Activated gamma-delta T cell (primary cell): ENCODE measurements around the gene PLA2G6.
A peak's percentile ranks its signal among the peaks of the same experiment; 100 is the strongest.

Source experiments
- DNase-seq: peaks from one replicate; lab custom pipeline; 2025; lab: John Stamatoyannopoulos, UW

The PLA2G6 gene

GRCh38 chr22:38214302-38215056 lies 32.8 kb upstream of the PLA2G6 start:
- peak; percentile 57 for DNase-seq

GRCh38 chr22:38213990-38214301 lies 32.3 kb upstream of the PLA2G6 start:
- no peak for DNase-seq

DNA sequence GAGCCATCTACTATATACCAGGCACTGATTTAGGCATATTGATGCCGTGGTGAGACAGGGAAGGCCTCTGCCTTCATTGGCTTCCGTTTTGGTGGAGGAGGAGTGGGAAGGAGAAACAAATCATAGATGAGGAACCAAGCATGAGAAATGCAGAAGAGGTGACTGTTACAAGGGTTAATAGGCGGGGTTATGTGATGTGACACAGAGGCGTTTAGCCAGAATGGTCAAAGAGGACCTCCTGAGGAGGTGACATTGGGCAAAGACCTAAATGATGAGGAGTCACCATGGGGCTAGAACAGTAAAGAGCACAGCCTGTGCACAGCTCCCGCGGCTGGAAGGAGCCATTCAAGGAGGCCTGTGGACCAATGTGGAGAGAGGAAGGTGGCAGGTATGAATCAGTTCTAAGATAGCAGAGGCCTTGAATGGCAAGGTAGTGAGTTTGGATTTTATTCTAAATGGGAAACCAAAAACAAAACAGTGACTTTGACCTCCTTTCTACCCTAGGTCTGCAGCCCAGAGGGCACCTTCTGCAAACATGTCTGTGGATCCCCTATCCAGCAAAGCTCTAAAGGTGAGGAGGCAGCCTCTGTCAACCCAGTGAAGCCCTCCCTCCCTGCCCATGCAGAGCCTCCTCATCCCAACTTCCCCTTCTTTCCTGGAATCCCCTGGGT lies 31.8 kb upstream of the PLA2G6 start:
- no peak for DNase-seq

DNA sequence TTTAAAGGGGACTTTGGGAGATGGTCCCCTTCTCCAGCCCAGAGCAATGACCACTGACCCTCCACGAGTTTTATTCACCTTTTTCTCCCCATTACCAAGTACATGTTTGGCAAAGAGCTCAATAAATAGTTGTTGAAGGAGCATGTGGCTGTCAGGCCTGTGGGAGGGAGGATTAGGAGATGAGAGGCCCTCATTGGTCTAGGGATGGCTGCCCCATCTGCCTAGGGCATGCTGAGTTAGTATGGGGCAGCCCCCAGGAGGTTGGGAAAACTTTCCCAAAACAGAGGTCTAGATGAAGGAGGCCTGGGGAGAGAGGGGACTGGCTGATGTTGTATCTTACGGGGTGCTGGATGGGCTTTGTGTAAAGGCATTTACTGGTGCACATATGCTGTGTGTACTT lies 30.8 kb upstream of the PLA2G6 start:
- DNase-seq, result no peak

GRCh38 chr22:38211556-38211955 lies 29.9 kb upstream of the PLA2G6 start:
- no peak for DNase-seq

DNA sequence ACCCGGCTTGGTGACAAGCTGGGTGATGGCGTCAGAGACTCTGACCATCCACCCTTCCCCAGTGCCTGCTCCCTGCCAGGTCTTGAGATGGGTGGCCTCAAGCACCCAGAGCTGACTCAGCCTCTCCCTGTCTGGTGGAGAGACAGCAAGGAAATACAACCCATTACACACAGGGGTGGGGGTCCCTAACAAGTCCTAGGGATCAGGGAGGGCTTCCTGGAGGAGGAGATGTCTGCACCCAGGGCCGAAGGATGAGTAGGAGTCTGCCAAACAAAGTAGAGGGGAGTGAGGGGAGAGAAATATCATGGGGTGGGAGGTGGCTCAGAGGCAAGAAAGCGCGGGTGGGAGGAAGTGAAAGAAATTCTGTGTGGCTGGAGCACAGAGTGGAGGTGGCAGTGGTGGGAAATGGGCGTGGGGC lies 26.9 kb upstream of the PLA2G6 start:
- DNase-seq, result no peak

DNA sequence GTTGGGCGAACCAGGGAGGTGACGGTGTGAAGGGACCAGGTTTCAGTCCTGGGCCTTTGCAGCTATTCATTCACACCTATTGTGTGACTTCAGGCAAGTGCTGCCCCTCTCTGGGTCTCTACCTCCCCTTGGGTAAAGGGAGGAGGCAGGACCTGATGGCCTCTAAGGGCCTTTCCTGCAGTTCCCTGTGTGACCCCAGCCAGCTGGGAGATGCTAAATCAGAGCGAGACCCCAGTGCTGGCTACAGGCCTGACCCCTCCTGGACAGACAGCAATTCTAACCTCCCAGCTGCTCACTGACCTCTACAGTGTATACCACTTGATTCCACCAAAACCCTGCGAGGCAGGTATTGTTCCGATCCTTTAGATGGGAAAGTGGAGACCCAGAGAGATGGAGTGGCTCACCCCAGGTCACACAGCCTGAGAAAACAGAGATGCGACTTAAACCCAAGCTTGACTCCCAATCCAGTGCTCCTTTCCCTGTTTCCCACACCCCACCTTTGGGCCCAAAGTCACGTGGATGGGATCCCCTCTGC lies 26.3 kb upstream of the PLA2G6 start:
- DNase-seq, result no peak

- DNase-seq, result no peak
These were observed 23.9 kb upstream of the PLA2G6 start for GRCh38 chr22:38205261-38206128.

DNA sequence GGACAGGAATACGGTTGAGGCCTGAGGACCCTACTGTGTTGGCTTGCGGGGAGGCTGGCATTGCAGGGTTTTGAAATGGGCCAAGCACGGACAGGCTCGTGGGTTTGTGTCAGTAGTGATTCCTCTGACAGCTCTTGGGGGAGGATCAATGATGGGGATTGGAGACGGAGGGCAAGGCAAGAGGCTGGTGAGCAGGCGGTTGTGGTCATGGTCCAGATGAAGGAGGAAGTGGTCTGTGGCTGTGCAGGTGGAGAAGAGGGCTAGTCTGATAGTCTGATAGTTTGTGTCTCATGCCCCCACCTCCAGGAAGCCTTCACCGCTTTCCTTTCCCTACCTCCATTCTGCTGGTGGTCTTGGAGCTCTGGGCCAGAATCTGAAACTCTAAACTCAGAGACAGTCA lies 23.2 kb upstream of the PLA2G6 start:
- DNase-seq, result no peak

DNA sequence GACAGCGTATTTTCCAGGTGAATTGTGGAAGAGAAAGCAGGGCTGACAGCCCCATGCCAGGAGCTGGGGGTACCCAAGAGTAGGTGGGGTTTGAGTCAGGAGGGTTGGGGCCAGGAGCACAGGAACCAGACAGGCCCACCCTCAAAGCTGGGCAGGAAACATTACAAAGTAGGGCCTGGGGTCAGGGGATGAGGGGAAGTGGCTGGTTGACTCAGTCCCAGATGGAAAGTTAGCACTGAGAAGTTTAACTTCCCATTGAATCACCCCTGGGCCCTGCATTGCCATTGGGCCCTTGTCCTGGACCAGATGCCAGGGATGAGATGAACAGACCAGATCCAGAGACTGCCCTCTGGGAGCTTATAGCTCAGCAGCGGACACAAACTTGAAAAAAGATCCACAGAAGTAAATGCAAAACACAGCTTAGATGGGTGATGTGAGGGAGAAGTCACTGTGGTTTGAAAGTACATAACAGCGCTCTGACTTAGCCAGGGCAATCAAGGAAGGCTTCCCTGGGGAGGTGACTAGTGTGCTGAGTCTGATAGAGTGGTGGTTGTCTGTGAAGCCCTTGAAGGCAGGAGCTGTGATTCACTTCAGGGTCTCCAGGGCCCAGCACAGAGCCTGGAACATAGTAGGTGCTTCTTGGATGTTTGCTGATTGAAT lies 22.4 kb upstream of the PLA2G6 start:
- DNase-seq, result no peak

DNA sequence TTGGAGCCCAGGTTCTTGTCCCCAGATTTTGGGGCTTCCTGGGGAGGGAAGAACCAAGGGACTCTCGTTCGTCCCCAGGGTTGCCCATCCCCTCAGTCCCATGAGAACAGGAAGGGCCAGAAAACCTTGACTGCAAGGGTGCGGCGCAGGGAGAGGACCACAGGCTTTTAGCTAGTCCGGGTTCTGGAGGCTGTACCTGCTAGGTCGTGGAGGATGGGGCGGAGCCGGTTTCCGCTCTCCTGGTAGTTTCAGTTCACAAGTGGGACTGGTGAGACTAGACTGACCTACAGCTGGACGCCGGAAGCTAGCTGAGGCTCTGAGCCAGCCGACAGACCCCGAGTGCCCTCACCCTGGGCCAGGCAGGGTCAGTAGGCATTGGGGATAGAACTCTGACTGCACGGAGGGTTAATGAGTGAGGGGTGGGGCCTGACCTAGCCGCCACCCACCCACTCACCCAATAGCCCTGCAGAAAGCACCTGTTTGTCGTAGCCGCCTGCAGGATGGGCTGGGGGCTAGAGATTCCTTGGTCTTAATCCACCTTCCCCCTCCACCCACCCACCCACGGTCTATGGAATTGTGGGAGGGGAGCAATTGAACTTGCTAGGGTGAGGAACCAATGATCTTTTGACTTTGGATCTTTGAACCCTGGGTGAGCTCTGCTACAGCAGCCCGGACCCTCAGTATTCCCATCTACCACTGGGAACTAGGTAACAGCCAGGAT lies 21.6 kb upstream of the PLA2G6 start:
- no peak for DNase-seq

DNA sequence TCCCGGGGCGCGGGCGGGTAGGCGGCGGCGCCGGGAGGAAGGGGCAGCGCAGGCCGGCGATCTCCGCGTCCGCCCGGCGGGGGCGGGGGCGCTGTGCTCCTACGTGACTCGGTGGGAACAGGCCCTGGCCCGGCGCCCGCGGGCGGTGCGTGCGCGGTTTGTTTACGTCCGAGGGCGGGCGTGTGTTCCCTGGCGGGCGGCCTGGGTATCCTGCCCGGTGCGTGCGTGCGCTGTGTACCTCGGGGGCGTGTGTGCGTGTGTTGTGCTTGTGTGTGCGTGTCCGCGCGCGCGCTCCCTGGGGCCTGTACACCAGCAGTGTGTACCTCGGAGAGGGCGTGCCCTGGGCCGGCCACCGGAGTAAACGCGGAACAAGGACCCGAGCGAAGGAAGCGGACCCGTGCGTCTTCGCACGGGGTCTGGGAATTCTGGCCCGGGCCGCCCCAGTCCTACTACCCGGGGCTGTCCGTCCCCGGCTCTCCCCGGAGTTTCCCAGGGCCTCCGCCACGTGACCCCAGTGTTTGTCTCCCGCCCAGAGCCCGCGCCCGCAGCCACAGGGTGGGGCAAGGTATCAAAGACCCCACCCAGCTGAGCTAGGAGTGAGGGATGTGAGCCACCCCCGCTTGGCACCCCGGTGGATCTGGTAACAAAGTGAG lies 20.9 kb upstream of the PLA2G6 start:
- peak; percentile 54 for DNase-seq

DNA sequence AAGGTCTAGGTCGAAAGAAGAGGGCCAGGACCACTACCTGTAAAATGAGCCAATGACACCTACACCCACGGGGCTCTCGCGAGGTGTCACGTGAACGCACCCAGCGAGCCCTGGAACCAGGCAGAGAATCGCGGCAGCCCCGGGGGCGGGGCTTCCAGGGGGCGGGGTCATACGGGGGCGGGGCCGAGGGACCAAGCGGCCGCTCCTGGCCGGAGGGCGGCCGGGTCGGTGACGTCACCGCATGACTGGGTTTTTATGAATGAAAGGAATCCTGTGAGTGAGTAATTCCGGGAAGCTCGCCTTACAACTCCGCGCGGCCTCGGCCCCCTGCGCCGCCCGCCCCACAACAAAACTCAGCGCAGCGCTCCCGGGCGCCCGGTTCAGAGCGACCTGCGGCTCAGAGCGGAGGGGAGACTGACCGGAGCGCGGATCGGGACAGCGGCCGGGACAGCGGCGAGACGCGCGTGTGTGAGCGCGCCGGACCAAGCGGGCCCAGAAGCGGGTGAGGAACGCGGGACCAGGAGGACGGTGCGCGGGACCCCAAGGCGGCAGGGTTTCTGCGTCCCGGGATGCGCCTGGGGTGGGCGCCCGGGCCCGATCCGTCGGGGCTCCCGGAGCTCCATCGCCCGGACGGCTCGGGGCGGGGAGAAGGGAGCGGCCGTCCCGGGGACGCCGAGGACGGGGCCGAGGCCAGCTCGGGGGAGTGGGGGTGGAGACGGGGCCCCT lies 20.2 kb upstream of the PLA2G6 start, which contains the start of gene MAFF:
MAFF (plus strand) TSS at position 284 of the 726 bp plus-strand sequence. CDS start 11,860 bp downstream, outside the sequence.
- DNase-seq, result peak; percentile 92

DNA sequence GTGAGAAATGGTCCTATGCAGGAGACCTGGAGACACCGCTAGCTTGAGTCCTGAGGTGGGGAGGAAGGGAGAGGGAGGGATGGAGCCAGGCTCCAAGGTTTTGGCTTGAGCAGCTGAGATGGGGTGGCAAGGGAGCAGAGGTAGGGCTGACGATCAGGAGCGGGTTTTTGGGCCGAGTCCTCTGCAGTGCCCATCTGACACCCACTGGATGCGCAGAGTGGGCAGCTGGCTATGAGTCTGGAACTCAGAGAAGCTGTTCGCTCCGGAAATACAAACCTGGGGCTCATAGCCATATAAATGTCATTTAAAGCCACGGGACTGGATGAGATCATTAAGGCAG lies 19.7 kb upstream of the PLA2G6 start:
- no peak for DNase-seq

DNA sequence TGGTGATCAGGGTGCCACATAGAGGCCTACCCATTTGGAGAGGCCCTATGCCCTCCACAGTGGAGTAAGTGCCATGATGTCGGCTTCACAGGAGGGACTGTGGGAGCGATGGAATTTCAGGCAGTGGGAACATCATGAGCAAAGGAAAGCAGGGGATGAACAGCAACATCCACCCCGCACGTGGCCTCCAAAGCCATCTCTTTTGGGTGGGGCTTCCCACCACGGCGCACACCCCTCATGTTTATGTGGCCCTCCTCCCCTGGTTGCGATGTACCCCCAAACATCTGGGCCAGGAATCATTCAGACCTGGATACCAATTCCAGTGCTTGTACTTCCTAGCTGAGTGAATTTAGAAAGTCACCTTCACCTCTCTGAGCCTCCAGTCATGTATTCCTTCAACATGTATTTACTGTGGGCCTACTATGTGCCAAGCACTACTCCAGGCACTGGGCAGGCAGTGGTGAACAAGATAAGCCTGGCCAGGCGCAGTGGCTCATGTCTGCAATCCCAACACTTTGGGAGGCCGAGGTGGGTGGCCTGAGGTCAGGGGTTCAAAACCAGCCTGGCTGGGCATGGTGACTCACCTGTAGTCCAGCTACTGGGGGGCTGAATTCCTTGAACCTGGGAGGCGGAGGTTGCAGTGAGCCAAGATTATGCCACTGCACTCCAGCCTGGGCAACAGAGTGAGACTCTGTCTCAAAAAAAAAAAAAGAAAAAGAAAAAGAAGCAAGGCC lies 18.4 kb upstream of the PLA2G6 start:
- DNase-seq, result no peak

DNA sequence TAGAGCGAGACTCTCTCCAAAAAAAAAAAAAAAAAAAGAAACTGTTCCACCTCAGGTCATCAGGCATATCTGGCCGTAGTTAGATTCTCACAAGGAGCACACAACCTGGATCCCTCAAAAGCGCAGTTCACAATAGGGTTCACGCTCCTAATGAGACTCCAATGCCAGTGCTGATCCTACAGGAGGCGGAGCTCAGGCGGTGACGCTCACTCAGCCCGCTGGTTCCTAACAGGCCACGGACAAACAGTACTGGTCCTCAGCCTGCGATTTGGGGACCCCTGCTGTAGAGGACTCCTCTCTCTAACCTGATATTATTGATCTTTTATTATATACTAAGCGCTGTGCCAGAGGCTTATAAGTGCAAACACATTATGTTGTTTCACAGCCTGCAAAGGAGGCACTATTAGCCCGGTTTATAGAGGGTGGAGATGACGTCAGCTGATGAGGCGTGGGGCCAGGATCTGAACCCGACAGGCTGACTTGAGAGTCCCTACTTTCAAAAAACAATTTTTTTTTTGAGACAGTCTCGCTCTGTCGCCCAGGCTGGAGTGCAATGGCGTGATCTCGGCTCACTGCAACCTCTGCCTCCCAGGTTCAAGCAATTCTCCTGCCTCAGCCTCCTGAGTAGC lies 15.3 kb upstream of the PLA2G6 start:
- no peak for DNase-seq

GRCh38 chr22:38193580-38193979 lies 11.9 kb upstream of the PLA2G6 start:
- DNase-seq, result no peak

DNA sequence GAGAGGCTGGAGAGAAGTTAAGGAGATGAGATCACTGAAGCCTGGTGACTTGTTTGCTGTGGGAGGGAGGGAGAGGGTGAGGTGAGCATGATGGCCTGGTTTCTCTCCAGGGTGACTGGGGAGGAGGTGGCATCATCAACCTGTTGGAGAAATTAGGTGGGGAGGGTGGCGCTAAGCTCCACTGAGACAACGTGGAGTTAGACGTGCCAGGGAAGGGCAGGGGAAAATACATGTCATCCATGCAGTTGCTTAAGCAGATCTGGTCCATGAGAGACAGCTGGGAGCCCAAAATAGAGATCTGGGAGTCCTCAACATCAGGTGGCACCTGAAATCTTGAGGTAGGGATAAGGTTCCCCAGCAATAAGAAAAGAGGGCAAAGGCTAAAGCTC lies 10.8 kb upstream of the PLA2G6 start:
- DNase-seq, result no peak
